Ammon's horn (tissue), 1 donor: ENCODE measurements around the gene ARMC5.
"Not testable (repeated sequence)": the region's sequence is repeated elsewhere in the genome, so short reads cannot be mapped to it uniquely, and the experiment has no call there.

ENCODE experiments used
- DNase-seq: peaks from one replicate; pipeline ENCODE4 v3.0.0-alpha.2; 2016; ENCODE audit warnings: low spot score

Gene ARMC5

GRCh38 chr16:31499928-31500327 is 40.6 kb downstream of the ARMC5 start:
- no peak for DNase-seq

DNA sequence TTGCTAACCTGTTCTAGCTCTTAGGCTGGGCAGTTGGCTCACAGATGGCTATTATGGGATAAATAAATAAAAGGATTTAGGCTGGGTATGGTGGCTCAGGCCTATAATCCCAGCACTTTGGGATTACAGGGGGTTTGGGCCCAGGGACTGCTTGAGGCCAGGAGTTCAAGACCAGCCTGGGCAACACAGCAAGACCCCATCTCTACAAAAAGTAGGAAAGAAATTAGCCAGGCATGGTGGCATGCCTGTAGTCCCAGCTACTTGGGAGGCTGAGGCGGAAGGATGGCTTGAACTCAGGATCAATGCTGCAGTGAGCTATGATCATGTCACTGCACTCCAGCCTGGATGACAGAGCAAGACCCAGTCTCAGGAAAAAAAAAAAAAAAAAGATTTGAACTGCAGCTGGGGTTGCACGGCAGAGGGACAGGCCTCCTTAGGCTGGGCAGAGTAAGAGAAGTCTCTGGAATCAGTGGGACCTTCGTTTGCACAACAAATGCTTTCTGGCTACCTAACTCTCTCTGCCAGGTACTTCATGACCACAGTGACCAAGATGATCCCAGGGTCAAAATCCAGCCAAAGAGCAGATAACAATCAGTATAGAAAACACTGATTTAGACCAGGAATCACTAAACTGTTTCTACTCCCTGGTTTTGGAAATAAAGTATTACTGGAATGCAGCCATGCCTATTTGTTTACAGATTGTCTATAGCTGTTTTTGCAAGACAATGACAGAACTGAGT is 42.1 kb downstream of the ARMC5 start:
- DNase-seq = no peak

DNA sequence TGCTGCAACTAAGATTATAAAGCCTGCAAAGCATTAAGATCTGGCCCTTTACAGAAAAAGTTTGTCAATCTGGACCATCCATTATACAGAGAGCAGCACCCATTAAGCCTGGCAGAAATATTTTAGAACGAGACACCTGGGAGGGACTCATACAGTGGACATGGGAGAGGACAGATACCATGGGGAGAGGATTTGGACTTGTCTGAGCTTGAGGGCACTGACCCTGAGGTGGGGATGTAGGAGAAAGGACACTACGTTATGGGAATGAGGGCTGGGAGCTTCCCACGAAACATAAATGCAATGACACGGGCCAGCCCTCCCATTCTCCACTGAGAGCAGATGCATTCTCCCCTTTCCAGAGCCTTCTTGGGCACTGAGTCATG is 42.7 kb downstream of the ARMC5 start:
- DNase-seq = no peak

- DNase-seq = no peak
Measured at GRCh38 chr16:31502981-31503380, 43.7 kb downstream of the ARMC5 start.

DNA sequence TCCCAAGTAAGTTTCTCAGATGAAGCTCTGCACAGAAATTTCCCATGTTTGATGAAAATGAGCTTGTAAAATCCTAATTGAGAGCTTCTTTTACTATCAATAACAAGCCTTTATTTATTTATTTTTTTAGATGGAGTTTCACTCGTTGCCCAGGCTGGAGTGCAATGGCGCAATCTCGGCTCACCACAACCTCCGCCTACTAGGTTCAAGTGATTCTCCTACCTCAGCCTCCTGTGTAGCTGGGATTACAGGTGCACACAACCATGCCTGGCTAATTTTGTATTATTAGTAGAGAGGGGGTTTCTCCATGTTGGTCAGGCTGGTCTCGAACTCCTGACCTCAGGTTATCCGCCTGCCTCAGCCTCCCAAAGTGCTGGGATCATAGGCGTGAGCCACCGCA is 44.3 kb downstream of the ARMC5 start:
- not testable (repeated sequence) for DNase-seq

DNA sequence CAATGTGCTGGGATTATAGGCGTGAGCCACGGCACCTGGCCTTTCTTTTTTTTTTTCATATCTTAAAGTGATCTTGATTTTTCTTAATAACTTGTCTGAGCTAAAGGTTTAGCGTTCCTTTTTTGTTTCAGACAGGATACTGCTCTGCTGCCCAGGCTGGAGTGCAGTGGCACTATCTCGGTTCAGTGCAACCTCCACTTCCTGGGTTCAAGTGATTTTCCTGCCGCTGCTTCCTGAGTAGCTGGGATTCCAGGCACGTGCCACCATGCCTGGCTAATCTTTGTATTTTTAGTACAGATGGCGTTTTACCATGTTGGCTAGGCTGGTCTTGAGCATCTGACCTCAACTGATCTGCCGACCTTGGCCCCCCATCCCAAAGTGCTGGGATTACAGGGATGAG is 44.9 kb downstream of the ARMC5 start:
- DNase-seq = no peak

DNA sequence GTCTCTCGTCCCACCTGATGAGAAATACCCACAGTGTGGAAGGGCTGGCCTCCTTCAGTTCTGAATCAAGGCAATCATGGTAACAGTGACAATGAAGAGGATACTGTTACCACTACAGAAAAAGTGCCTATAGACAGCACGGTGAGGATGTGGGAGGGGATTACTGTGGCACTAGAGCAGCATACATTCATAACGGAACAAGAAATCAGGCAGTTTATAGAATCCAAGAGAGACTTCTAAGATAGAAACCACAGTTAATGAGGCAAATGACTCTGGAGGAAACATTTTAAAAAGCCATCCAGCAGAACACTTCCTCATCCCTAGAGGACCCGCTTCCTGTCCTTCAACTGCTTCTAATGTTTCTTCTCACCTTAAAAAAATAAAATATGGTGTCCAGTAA is 46.2 kb downstream of the ARMC5 start:
- DNase-seq = no peak

DNA sequence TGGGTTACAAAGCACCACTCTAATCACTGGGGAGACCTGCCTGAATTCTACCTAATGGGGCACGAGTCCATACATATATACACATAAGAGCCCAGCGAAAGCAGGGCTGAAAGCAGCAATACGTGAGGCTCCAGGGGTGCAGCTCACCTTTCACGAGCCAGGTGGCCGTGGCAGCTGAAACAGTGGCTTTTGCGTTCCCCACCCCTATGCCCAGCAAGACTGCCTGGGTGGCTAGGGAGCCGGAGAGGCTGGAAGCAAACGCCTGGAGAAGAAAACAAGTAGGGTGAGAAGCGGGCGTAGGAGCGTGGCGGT is 48.3 kb downstream of the ARMC5 start:
- DNase-seq = no peak

- peak; percentile 94 for DNase-seq
Measured at GRCh38 chr16:31507929-31508705, 48.8 kb downstream of the ARMC5 start, which contains the start of gene RUSF1. RUSF1 (minus strand) TSS chr16:31508391; CDS start chr16:31508373, 18 bp downstream.

- DNase-seq = no peak
Measured at GRCh38 chr16:31508706-31509195, 49.5 kb downstream of the ARMC5 start.

DNA sequence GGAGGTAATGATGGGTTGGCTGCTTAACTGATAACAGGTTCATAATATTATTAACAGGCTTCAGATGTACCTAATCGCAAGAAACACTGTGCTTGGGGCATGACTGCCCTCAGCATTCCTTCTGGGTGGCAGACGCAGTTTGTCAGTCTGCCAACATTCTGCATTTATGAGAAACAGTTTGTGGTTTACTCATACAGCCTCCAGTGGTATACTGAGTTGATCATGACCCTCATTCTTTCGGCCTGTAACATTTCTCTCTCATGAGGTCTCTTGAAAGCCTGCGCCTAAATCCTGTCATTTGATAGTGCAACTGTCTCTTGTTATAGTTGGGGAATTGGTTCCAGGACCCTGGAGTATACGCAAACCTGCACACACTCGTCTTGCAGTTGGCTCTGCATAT is 53.8 kb downstream of the ARMC5 start:
- no peak for DNase-seq

GRCh38 chr16:31513884-31514283 is 54.6 kb downstream of the ARMC5 start:
- DNase-seq = no peak
